ENCODE results near the gene ATP2A1.

DNA sequence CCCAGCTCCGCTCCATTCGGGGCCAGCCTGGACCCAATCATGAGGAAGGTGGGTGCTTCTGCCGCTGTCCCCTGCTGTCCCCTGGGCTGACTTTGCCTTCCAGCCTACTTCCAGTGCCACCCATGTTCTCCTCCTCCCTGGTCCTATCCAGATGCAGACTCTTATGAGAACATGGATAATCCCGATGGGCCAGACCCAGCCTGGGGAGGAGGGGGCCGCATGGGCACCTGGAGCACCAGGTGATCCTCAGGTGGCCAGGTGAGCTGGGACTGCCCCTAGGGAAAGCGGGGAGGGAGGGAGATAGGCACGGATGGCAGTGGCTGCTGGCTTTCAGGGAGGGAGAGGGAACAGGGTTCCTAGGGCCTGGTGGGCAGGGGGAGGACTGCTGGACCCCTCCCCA lies 60.4 kb downstream of the ATP2A1 start:
- no peak for TF ChIP-seq FOXM1 (IDR thresholded peaks at IDR 0.05; ENCODE audit: borderline replicate concordance)
- TF ChIP-seq SP1 (IDR thresholded peaks at IDR 0.05) = no peak
- no peak for TF ChIP-seq FOXA1 (IDR thresholded peaks at IDR 0.05)
- TF ChIP-seq ZNF384 (IDR thresholded peaks at IDR 0.05) = no peak
- TF ChIP-seq CTBP1 (IDR thresholded peaks at IDR 0.05; ENCODE audit: borderline replicate concordance) = no peak

All from HEK293T (cell line).